Breast epithelium (tissue), 4 donors: ENCODE results near the gene CFTR. TPM values are rescaled to one million over a fixed set of nuclear protein-coding genes. Genes with fewer than 3 reads are reported as not detected.

ENCODE experiments used
- DNase-seq, 2 donors: peaks; one replicate each; pipeline ENCODE4 v3.0.0-alpha.2; 2019; ENCODE audit warnings: low spot score in 2 of 2
- H3K27ac ChIP-seq, 2 donors: fragments of 200-600 bp; sonication (generic) in 1 of 2; one replicate each; pipeline ENCODE4 v1.5.1; 2016 to 2019; ENCODE audit warnings: mild to moderate bottlenecking in 1 of 2
- H3K27me3 ChIP-seq, 2 donors: fragments of 200-600 bp; sonication (generic) in 1 of 2; one replicate each; pipeline versions ENCODE4 v1.5.1 to v1.6.0; 2017 to 2019; ENCODE audit warnings: control low read depth in 1 of 2, mild to moderate bottlenecking in 1 of 2
- H3K36me3 ChIP-seq: fragments of 200-600 bp; one replicate; pipeline ENCODE4 v1.5.1; 2019
- H3K4me1 ChIP-seq, 2 donors: fragments of 200-600 bp; sonication (generic); one replicate each; pipeline ENCODE4 v1.5.1; 2016 to 2019; ENCODE audit warnings: control low read depth in 1 of 2
- H3K4me3 ChIP-seq, 3 donors: fragments of 200-600 bp; sonication (generic); 1 replicate in 2 of 3; 2 replicates in 1 of 3; pipeline ENCODE4 v1.5.1; 2016 to 2019; ENCODE audit warnings: mild to moderate bottlenecking in 3 of 3, moderate library complexity in 2 of 3
- H3K9me3 ChIP-seq, 2 donors: fragments of 200-600 bp; sonication (generic) in 1 of 2; one replicate each; pipeline ENCODE4 v1.5.1; 2016 to 2019; ENCODE audit warnings: control low read depth in 1 of 2
- CTCF ChIP-seq, 3 donors: fragments of 450-650 bp; IDR thresholded peaks; one replicate each; pipeline ENCODE4 v1.5.1; 2016 to 2017; ENCODE audit warnings: antibody characterized with exemption in 3 of 3, mild to moderate bottlenecking in 3 of 3, moderate library complexity in 3 of 3
- POLR2A ChIP-seq: fragments of 450-650 bp; IDR thresholded peaks from one replicate; pipeline ENCODE4 v1.6.1; 2016; ENCODE audit warnings: antibody characterized with exemption, mild to moderate bottlenecking, moderate library complexity
- POLR2AphosphoS5 ChIP-seq, 3 donors: sonication (generic); formaldehyde crosslinking; IDR thresholded peaks; one replicate each; pipeline ENCODE4 v1.6.1; 2017; ENCODE audit warnings: antibody characterized with exemption in 3 of 3
- intact Hi-C: fragments of 100-400 bp; cut with DNase I; formaldehyde crosslinking; loops from one replicate; pipeline ENCODE4 v1.15.1; 2023; ENCODE audit warnings: low total_unique reads
- total RNA-seq, 3 donors: library from RNA; depleted of rRNA; stranded (reverse); fragments of >200 nt; gene quantifications; one replicate each; pipeline ENCODE4 v1.1.0, GENCODE V29; 2016

CFTR gene
- total RNA-seq, 3 donors from 2014 or later: 1.3 to 16.4 TPM; not detected in 1

DNA sequence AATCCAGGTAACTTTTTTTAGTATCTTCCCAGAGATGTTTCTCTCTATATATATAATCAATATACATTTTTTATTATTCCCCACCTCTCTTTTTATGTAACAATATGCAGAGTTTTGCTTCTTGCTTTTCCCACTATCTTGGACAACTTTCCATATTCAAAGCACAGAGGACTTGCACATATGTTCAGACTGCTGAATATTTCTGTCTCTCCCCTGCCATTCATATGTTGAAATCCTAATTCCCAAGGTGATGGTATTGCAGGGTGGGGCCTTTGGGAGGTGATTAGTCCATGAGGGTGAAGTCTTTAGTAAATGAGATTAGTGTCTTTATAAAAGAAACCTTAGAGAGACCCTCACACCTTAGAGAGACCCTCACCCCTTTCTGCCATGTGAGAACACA lies 72.8 kb downstream of the CFTR start:
- Histone ChIP-seq H3K27me3 (no peaks in the 10 kb centered on the region), H3K4me3 (no peak overlapping the region), H3K27ac (no peak overlapping the region), H3K9me3 (no peaks in the 10 kb centered on the region), H3K36me3 (no peaks in the 10 kb centered on the region), H3K4me1 (no peaks in the 10 kb centered on the region)
- intact Hi-C loops: no loop called here
- TF ChIP-seq POLR2AphosphoS5 (IDR thresholded peaks at IDR 0.05) (no peak), POLR2A (no peak), CTCF (IDR thresholded peaks at IDR 0.05) (no peak)
- no peak for DNase-seq

DNA sequence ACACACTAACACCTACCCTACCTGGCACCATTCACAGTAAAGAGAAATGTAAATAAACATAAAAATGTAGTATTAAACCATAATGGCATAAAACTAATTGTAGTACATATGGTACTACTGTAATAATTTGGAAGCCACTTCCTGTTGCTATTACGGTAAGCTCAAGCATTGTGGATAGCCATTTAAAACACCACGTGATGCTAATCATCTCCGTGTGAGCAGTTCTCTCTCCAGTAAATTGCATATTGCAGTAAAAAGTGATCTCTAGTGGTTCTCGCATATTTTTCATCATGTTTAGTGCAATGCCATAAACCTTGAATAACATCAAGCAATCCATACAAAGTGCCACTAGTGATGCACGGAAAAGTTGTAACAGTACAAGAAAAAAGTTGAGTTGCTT lies 75.4 kb downstream of the CFTR start:
- Histone ChIP-seq H3K36me3 (no peaks in the 10 kb centered on the region), H3K4me1 (no peaks in the 10 kb centered on the region), H3K27ac (no peak overlapping the region), H3K27me3 (no peaks in the 10 kb centered on the region), H3K9me3 (no peaks in the 10 kb centered on the region), H3K4me3 (no peak overlapping the region)
- DNase-seq: no peak
- TF ChIP-seq CTCF (IDR thresholded peaks at IDR 0.05): no peak
- TF ChIP-seq POLR2A: no peak
- TF ChIP-seq POLR2AphosphoS5 (IDR thresholded peaks at IDR 0.05): no peak
- intact Hi-C loops: no loop called here

DNA sequence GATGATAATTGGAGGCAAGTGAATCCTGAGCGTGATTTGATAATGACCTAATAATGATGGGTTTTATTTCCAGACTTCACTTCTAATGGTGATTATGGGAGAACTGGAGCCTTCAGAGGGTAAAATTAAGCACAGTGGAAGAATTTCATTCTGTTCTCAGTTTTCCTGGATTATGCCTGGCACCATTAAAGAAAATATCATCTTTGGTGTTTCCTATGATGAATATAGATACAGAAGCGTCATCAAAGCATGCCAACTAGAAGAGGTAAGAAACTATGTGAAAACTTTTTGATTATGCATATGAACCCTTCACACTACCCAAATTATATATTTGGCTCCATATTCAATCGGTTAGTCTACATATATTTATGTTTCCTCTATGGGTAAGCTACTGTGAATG lies 79.6 kb downstream of the CFTR start:
- Histone ChIP-seq H3K4me1 (no peaks in the 10 kb centered on the region), H3K9me3 (no peaks in the 10 kb centered on the region), H3K27ac (no peak overlapping the region), H3K27me3 (no peaks in the 10 kb centered on the region), H3K4me3 (no peak overlapping the region), H3K36me3 (no peaks in the 10 kb centered on the region)
- no peak for DNase-seq
- intact Hi-C loops: no loop called here
- TF ChIP-seq POLR2A: no peak
- no peak for TF ChIP-seq POLR2AphosphoS5 (IDR thresholded peaks at IDR 0.05)
- no peak for TF ChIP-seq CTCF (IDR thresholded peaks at IDR 0.05)

DNA sequence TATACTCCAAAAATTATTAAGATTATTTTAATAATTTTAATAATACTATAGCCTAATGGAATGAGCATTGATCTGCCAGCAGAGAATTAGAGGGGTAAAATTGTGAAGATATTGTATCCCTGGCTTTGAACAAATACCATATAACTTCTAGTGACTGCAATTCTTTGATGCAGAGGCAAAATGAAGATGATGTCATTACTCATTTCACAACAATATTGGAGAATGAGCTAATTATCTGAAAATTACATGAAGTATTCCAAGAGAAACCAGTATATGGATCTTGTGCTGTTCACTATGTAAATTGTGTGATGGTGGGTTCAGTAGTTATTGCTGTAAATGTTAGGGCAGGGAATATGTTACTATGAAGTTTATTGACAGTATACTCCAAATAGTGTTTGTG lies 80.2 kb downstream of the CFTR start:
- Histone ChIP-seq H3K4me3 (no peak overlapping the region), H3K27me3 (no peaks in the 10 kb centered on the region), H3K27ac (no peak overlapping the region), H3K4me1 (no peaks in the 10 kb centered on the region), H3K9me3 (no peaks in the 10 kb centered on the region), H3K36me3 (no peaks in the 10 kb centered on the region)
- intact Hi-C loops: no loop called here
- DNase-seq: no peak
- TF ChIP-seq POLR2A: no peak
- no peak for TF ChIP-seq POLR2AphosphoS5 (IDR thresholded peaks at IDR 0.05)
- no peak for TF ChIP-seq CTCF (IDR thresholded peaks at IDR 0.05)

DNA sequence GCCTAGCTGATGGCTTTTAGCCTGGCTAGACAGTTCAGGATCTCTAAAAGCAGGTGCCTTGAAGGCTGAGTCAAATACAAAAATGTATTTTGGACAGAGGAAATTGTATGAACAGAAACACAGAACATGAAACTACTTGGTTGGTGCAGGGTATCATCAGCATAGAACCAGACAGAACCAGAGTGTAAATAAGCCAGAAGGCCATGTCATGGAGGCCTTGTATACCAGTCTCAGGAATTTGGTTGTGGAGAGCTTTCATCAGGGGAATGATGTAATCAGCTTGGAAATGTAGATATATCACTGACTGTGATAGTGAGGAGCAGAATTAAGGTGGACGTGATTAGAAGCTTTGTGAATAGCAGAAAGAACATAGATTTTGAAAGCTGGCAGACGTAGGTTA lies 82.9 kb downstream of the CFTR start:
- Histone ChIP-seq H3K4me1 (no peaks in the 10 kb centered on the region), H3K9me3 (no peaks in the 10 kb centered on the region), H3K4me3 (no peak overlapping the region), H3K27ac (no peak overlapping the region), H3K27me3 (no peaks in the 10 kb centered on the region), H3K36me3 (no peaks in the 10 kb centered on the region)
- DNase-seq: no peak
- intact Hi-C loops: no loop called here
- no peak for TF ChIP-seq POLR2A
- no peak for TF ChIP-seq CTCF (IDR thresholded peaks at IDR 0.05)
